AML-193 (cell line): ENCODE measurements around the gene HS6ST2.
"Not testable (repeated sequence)": the region's sequence is repeated elsewhere in the genome, so short reads cannot be mapped to it uniquely, and the experiment has no call there.

ENCODE experiments used
- DNase-seq, 2 experiments: peaks; one replicate each; lab custom pipeline; 2025; lab: John Stamatoyannopoulos, UW

Gene HS6ST2

DNA sequence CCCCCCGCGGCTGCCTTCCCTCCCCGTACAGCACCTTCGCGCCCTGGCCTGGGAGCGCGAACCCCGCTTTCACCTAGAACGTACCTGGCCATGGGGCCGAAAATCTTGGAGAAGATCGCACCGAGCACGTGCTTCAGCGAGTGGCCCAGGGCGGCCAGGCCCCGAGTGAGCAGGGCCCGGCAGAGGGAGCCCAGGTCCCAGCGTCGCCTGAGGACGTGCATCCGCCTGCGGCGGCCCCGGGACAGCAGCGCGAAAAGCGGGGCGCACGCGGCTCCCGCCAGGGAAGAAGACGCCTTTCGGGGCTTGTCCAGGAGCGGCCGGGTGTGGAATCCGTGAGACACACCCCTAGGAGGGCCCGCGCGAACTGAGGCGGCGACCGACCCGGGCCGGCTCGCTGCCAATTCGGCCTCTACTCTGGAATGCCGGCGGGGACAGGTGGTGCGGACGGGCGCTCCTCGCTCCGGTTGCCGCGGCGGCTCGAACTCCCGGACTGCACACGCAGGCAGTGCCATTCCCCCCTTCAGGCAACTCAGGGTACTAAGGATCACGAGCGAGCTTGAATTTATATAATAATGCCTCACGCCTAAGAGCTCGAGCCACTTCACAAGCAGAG, at the start of gene HS6ST2:
Gene HS6ST2 (minus strand): TSS at position 539 of the 613 bp plus-strand sequence.
- no peak for DNase-seq

DNA sequence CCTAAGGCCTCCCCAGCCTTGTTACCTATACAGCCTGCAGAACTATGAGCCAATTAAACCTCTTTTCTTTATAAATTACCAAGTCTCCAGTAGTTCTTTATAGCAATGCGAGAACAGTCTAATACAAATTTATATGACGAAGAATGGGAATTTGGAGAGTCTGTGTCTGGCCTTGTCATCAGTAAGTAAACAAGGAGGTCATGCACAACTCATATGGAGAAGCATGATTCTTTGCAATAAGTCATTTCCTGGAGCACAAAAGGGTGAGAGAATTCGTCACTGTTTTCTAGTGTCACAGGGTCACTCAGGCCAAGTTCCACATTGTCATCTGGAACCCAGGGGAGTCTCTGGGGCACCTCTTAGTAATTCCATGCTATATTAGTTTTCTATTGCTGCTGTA, 49.0 kb upstream of the HS6ST2 start:
- DNase-seq = no peak

DNA sequence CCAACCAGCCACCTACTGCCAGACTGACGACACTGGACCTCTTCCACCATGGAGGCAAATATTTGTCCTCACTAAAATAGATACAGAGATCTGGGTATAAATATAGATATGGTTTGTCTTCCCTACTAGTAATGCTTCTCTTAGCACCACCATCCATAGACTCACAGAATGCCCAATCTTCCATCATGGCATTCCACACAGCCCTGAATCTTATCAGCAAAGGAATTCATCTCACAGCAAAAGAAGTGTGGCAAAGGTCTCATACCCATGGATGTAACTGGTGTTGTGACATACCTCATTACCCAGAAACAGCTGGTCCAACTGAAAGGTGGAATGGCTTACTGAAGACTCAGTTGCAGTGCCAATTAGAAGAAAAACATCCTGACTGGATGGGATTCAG, 47.2 kb upstream of the HS6ST2 start:
- no peak for DNase-seq

DNA sequence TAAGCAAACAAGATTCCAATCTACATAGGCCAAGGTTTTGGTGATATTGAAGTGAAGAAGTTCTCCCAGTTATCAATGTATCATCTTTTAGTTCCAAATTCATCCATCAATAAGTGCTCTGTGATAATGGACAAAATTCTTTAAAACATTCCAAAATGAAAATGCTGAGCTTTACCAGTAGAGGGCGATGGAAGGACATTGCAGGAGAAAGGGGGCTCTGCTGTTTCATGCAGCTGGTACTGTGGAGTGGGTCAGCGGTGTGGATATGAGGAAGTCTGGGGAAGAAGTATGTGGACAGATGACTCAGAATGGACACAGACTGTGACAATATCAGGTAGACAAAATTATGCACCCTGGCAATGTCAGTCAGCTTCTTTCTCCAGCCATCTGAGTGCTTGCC, 46.6 kb upstream of the HS6ST2 start:
- DNase-seq = no peak

DNA sequence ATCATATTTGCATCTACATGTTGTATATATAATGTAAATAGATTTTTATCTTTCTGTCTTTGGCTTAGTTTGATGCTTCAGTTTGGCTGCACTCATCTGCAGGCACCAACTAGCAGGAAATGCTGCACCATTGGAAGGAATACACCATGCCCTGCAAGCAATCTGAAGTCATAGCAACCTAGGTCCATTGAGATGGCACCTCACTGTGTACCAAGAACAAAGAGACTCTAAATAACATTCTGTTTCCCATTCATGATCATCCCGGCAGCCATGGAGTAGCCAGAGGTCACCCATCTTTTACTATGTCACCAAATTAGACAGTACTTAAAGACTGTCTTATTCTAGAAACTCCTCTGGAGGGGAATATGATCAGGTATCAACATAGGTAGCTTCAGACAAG, 40.8 kb upstream of the HS6ST2 start:
- no peak for DNase-seq

DNA sequence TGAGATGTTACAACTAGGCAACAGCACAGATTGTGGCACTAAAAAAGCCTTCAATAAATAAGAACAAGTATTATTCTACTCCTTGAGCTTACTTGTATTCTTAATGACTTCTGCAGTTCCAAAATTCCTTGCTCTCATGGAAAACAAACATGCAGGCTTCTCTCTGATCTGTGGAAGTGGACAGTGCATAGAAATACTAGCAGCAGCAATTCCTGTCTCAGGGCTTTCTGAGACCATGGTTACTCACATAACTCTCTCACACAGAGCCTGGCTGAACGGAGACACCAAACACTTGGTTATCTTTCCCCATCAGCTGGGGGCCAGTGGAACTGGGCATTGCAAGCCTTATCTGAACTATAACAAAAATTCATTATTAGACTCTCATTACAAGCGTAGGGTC, 32.4 kb upstream of the HS6ST2 start:
- DNase-seq = no peak

DNA sequence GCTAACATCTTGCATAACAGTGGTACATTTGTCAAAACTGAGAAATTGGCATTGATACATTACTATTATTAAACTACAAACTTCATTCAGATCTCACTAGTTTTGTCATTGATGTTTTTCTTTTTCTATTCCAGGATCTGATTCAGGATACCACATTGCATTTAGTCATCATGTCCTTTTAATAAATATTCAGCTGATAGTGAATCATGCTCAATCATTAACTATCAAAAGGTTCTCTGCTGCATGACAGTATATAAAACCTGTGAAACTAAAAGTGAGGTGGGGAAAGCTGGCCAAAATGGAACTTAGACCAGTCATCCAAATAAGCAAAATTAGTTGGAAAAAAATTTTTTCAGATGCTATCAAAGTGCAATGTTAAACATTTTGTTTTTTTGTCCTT, 28.1 kb upstream of the HS6ST2 start:
- no peak for DNase-seq

DNA sequence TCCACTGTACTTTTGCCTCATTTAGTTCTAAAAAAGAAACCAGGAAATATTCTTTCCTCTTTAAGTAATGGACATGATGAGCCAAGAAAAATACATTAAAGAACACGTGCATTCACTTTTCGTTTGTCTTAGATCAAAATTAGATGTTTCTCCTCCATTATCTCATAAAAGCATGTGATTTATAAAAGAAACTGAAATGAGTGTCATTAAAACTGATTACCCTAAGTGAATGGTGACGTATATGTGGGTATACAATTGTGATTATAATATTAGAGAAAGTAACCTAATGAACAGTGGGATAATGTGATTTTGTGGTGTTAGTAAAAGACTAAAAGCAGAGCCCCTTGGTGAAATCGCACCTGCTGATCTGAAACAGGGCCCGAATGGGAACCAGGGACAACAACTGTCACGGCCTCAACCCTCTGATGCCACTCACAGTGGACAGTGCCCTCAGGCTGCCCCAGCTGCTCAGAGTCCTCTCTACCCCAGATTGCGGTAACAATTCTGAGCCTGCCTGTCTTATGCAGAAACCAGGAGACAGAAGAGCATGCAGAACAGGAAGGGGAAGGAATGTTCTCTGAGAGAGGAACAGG, 25.7 kb upstream of the HS6ST2 start:
- no peak for DNase-seq

DNA sequence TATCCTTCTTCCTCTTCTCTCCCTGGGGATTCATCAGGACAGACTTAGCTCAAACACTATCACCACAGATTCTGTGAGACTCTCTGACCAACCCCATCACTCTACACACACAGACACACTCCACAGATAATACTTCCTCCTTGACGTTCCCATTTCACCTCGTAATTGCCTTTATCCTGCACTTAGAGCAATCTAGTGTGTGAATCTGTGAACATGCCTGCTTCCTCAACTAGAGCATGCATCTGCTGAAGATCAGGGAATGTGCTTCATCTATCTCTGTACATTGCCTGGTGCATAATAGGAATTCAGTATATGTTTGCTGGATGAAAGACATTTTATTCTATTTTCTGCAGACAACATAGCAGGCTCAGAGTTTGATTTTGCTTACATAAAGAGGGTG, 25.1 kb upstream of the HS6ST2 start:
- no peak for DNase-seq

DNA sequence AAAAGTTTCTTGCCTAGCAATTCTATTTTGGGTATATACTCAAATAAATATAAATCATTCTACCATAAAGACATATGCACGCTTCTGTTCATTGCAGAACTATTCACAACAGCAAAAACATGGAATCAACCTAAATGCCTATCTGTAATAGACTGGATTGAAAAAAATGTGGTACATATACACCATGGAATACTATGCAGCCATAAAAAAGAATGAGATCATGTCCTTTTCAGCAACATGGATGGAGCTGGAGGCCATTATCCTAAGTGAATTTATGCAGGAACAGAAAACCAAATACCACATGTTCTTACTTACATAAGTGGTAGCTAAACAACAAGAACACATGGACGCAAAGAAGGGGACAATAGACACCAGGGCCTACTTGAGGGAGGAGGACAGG, 21.6 kb upstream of the HS6ST2 start:
- not testable (repeated sequence) for DNase-seq

DNA sequence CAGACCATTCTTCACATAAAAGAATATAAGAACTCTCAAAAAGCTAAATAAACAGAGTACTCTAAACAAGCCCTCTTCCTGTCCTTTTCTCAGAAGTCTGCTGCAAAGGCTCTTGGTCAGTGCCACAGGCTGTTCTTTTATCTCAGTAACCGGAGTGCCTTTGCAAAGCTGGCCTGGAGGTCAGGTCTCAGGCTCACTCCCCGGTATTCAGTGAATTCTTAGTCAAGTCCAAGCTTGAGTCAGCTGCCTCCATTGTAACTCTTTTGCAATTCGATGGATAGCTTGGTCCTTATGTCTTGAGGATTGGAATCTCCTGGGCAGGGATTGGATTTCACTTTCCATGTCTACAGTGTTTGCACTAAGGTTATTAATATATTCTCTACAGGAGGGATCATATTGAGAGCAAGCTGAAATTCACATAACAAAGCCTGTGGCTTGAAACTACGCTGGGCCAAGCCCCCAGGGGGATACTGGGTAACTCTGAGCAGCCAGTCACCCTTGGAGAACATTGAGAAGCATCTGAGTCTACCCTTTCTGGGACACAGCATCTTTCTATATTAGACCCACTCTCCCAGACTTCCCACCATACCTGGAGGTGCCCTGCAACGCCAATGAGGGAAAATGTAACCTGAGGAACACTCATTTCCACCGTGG, 10.0 kb upstream of the HS6ST2 start:
- no peak for DNase-seq

DNA sequence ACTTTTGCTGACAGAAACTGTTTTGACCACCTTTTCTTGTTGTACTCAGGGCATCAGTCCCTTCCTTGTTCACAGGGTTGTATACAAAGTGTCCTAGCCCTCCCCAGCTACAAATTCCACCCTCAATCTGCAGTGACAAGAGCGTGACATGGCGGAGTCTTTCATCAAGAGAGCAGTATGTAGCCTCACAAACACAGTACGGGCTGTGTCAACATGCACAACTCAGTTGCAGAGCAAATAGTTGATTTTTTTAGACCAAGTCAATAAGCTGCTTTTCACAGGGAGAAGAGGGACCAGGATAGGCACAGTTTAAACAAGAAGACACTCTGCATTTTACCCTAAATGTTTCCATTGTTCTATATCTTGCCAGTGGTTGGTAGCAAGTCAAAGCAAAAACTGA, 8.6 kb upstream of the HS6ST2 start:
- DNase-seq = no peak

DNA sequence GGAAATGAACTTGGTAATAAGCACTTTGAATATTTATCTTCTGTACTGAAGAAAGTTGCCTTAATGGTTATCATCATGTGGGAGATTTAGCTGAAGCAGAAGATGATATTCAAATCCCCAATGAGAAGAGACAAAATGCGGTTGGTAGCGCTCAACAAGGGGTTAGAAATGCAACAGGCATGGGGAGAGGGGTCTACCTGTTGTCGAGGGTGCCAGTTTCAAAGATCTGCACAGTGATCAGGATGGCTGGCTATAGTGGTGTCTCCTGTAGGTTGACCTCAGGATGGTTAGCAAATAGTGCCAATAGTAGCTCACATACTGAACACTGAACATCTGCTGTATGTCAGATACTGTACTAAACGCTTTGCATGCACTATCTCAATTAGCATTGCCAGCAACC, 7.0 kb upstream of the HS6ST2 start:
- DNase-seq = no peak

DNA sequence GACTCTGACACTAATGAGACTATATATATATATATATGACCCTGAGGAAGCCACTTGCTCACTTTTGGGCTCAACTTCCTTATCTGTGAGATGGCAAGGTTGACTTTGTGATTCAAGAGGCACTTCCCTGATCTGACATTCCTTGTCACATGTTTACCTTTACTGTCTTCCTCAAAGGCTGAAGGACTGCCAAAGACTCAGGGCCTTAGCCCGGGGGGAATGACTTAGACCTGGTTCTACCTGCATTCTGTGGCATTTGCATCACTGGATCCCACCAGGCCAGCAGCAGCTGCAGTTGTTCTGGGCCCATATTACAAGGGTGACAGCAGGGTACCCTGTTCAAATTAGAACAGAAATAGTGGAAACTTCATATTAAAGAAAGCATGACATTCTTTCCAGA, 3.1 kb upstream of the HS6ST2 start:
- DNase-seq = no peak

DNA sequence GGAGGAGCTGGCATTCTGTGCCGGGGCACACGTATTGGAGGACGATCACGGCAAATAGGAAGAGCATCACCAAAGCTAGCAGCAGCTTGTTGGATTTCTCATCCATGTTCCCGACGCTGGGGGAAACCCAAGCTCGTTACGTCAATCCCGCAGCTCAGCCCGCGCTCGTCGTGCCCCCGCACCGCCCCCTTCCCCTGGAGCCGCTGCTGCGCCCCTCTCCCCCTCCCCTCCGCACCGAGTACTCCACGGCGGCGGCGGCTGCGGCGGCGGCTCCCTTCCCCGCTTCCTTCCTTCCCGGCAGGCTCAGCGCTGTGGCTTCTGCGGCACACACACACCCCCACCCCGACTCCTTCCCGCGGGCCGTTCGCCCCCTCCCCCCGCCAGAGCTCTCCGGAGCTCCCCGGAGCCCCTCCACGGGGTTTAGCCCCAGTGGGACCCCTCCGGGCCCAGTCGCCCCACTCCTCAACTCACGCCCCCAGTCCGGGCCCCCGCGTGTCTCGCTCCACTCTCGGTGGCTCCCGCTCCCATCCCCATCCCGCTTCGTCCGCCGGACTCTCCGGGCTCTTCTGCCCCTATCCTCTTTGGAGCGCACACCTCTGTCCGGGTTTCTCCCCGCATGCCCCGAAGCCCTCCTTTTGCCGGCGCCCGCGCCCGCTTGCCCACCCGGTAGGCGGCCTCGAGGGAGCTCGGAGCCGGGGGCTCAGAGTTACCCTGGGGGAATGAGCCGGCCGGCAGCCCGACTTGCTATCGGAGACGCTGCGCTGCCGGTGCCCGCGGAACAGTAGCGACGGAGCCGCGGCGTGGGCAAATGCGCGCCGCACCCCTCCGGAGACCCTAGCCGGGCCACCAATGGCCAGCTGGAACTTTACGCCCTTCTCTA, 978 bp downstream of the HS6ST2 start:
- DNase-seq = no peak

DNA sequence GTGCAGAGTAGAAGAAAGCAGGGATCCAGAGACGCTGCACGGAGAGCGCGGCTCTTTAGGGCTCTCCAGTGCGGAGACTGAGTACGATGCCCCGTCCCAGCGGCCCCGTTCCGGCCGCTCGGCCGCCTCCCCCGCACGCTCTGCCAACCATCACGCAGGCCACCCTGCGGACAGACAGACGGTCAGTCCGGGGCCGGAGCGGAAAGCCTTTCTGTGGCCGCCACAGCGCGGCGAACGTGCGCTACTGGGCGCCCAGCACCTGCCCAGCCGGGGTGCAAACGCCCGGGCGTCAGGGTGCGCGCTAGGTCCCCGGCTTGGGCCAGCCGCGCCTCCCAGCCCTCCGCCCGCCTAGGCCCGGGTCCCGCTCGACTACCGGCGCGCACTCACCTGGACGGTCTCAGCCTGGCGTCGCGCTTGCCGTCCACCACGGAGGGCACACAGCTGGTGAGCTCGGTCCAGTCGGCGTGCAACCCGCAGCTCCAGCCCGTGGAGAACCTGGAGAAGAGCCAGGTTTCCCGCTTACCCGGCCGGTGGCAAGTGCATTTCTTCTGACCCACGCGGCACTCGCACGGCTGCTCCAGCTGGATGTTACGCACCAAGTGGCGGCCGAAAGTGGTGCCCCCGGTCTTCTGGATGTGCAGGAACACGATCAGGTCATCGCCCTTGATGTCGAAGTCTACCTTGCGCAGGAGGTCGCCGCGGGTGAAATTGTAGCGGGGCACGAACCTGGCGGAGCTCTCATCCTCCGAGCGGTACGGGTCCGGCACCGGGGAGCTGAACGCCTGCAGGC, 1.8 kb downstream of the HS6ST2 start:
- no peak for DNase-seq

DNA sequence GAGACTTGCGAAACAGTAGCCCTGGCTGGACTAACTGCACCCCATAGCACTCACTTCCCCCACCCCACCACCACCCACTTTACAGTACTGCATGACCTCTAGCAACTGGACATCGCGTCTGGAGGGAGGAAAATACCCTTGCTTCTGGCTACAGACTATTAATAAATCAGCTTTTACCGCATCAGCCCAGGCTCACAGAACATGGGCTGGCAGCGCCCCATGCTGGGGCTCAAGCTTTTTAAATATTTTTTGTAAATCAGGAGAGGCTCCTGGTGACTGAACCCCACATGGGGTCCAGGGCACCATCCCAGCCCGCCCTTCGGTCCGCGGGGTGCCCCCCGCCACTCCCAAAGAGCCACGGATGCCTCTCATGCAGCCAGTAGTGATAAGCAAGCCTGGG, 2.7 kb downstream of the HS6ST2 start:
- no peak for DNase-seq

DNA sequence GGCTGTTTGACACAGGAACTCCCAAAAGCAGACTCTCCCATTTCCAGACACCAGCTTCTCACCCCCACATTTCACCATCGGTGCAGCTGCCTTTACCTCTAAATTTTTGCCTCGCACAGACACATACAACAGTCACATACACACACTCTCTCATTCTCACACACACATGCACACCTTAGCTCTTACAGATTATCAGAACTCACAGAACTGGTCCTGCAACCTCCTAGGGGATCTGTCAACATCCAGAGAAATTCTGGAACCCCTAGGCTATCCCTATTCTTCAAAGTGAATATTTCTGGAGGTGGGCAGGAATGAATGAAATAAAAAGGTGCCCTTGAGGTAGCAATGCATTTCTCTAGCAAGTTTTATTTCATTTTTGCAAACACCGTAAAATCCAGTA, 4.1 kb downstream of the HS6ST2 start:
- no peak for DNase-seq

DNA sequence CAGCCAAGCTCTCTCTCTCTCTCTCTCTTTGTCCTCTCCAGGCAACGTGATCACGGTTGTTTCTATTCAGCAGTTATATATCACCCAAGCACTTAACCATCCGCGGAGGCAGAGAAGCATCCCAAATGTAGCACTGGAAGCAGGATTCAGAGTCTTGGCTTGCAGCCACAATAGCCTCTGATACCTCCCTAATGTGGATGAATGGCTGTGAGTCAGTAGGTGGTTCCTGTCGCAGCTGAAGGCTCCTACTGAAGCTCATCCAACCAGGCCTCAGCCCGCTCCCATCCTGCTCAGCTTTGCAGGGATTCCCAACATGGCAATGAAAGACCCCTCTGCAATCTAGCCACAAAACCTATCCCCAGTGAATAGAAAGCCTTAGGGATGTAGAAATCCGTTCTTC, 5.1 kb downstream of the HS6ST2 start:
- no peak for DNase-seq

DNA sequence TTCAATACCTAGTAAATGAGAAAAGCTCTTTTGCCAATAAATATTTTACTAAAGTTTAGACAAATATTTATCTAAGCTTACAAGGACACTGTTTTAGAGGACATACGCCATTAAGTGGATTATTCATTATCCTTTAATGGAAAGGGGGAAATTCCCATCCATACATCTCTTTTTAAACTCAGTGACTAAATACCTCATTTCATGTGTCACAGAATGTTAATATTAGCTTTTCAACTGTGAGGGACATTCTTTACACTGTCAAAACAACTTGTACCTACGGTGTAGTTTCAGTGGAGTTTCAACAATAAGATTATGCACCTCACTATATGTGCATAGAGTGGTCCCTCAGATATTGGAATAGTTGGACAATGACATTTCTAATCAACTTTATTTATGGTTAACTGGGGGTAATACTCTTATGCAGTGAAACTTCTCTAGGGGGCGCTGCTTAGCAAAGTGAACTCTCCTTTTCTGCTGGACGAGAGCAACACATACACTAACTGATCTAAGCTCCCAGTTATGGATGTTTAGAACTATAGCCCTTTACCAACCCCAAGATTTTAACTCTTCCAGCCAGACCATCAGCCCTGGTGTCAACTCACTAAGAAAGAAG, 9.7 kb downstream of the HS6ST2 start:
- DNase-seq = no peak

DNA sequence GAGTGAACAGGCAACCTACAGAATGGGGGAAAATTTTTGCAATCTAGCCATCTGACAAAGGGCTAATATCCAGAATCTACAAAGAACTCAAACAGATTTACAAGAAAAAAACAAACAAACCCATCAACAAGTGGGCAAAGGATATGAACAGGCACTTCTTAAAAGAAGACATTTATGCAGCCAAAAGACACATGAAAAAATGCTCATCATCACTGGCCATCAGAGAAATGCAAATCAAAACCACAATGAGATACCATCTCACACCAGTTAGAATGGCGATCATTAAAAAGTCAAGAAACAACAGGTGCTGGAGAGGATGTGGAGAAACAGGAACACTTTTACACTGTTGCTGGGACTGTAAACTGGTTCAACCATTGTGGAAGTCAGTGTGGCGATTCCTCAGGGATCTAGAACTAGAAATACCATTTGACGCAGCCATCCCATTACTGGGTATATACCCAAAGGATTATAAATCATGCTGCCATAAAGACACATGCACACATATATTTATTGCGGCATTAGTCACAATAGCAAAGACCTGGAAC, 13.3 kb downstream of the HS6ST2 start:
- DNase-seq = not testable (repeated sequence)
